ENCODE measurements around the gene DHRS7C.

DNA sequence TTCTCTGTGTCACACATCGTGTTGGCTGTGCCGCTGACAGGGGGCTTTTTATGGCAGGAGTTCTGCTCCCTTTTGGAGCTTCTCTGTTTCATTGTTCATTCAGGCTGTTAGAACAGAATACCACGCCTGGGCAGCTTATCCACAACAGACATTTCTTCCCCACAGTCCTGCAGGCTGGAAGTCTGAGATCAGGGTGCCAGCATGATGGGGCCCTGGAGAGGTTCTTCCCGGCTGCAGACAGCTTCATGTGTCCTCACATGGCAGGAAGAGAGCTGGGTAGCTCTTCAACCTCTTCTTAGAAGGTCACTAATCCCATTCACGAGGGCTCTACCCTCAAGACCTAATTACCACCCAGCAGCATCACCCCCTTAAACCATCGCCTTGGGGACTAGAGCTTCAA is 65.1 kb downstream of the DHRS7C start:
- TF ChIP-seq, protein P1, sequence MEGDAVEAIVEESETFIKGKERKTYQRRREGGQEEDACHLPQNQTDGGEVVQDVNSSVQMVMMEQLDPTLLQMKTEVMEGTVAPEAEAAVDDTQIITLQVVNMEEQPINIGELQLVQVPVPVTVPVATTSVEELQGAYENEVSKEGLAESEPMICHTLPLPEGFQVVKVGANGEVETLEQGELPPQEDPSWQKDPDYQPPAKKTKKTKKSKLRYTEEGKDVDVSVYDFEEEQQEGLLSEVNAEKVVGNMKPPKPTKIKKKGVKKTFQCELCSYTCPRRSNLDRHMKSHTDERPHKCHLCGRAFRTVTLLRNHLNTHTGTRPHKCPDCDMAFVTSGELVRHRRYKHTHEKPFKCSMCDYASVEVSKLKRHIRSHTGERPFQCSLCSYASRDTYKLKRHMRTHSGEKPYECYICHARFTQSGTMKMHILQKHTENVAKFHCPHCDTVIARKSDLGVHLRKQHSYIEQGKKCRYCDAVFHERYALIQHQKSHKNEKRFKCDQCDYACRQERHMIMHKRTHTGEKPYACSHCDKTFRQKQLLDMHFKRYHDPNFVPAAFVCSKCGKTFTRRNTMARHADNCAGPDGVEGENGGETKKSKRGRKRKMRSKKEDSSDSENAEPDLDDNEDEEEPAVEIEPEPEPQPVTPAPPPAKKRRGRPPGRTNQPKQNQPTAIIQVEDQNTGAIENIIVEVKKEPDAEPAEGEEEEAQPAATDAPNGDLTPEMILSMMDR (optimal IDR thresholded peaks at IDR 0.05 in 1 of 3, IDR thresholded peaks at IDR 0.05 in 1 of 3, conservative IDR thresholded peaks at IDR 0.05 in 1 of 3; ENCODE audit: extremely low read depth in 1 of 3, insufficient read depth in 2 of 3, low read length in 3 of 3), result no peak
- TF ChIP-seq EZH2 (IDR thresholded peaks at IDR 0.05; ENCODE audit: low read length), result no peak
